Effector memory CD8-positive, alpha-beta T cell (primary cell): ENCODE measurements around the gene IP6K1.
A peak's percentile ranks its signal among the peaks of the same experiment; 100 is the strongest.

Source experiments
- ATAC-seq: fragments of 150-1000 bp; cut with Tn5 transposase; replicated peaks from 2 replicates; pipeline ENCODE4 v1.10.0; 2021; ENCODE audit warnings: mild to moderate bottlenecking, moderate library complexity
- DNase-seq, 3 experiments: peaks; one replicate each; pipeline ENCODE4 v3.0.0; 2021
- H3K27ac Mint-ChIP-seq, 2 donors: one replicate each; pipeline ENCODE4 v1.8.0; 2022; ENCODE audit warnings: mild to moderate bottlenecking in 2 of 2, mixed read lengths in 2 of 2, moderate library complexity in 2 of 2
- H3K27me3 Mint-ChIP-seq, 2 donors: one replicate each; pipeline ENCODE4 v1.8.0; 2022; ENCODE audit warnings: mixed read lengths in 2 of 2
- H3K36me3 Mint-ChIP-seq: one replicate; pipeline ENCODE4 v1.8.0; 2022; ENCODE audit warnings: mild to moderate bottlenecking, moderate library complexity, mixed read lengths; ENCODE audit not compliant: insufficient read depth
- H3K4me1 Mint-ChIP-seq, 2 donors: one replicate each; pipeline ENCODE4 v1.8.0; 2022; ENCODE audit warnings: low read depth in 2 of 2, mixed read lengths in 2 of 2
- H3K4me3 Mint-ChIP-seq, 2 donors: one replicate each; pipeline ENCODE4 v1.8.0; 2022; ENCODE audit warnings: mild to moderate bottlenecking in 2 of 2, mixed read lengths in 2 of 2, moderate library complexity in 2 of 2
- H3K9me3 Mint-ChIP-seq, 2 donors: one replicate each; pipeline ENCODE4 v1.8.0; 2022; ENCODE audit warnings: mixed read lengths in 2 of 2

The IP6K1 gene

GRCh38 chr3:49740427-49740826 lies 45.9 kb downstream of the IP6K1 start:
- ATAC-seq: no peak
- H3K36me3 Mint-ChIP-seq: peaks cover 50% of the 10 kb centered on the region
- no peak for DNase-seq
- H3K27ac Mint-ChIP-seq: peak overlapping the region in 1 of 2 donors; percentile 35
- H3K4me3 Mint-ChIP-seq: no peak overlapping the region
- peaks cover 4 to 7% of the 10 kb centered on the region in 2 donors for H3K4me1 Mint-ChIP-seq
- H3K27me3 Mint-ChIP-seq: no peaks in the 10 kb centered on the region
- H3K9me3 Mint-ChIP-seq: no peaks in the 10 kb centered on the region

DNA sequence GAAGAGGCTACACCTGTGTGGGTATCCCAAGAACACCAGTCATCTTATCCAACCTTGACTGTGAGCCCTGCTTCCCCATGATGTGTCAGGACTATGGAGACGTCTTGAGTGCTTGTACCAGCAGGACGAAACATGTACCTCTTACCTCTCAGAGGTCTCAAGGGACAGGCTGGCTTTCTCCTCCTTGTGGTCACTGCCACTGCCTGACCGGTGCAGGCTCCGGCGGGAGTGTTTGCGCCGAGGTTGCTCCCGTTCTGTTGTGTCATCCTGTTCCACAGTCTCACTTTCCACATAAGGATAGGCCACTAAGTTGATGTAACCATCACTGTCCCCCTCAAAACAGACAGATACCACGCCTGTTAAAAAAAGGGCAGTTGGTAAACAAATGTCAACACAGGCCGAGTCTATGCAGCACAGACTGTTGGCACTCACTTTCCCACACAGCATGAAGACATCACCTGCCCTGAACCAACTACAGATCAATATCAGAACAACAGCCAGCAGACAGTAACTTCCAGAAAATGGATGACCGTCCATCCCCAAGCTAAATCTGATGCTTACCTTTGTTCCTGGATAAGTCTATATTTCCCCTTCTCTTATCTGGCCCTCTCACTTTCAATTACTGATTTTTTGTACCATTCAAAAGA lies 48.2 kb downstream of the IP6K1 start:
- H3K4me3 Mint-ChIP-seq: no peak overlapping the region
- no peak for DNase-seq
- H3K27ac Mint-ChIP-seq: no peak overlapping the region
- H3K36me3 Mint-ChIP-seq: peaks cover 42% of the 10 kb centered on the region
- no peak for ATAC-seq
- peaks cover 0 to 2% of the 10 kb centered on the region in 2 donors for H3K4me1 Mint-ChIP-seq
- H3K9me3 Mint-ChIP-seq: no peaks in the 10 kb centered on the region
- H3K27me3 Mint-ChIP-seq: no peaks in the 10 kb centered on the region

DNA sequence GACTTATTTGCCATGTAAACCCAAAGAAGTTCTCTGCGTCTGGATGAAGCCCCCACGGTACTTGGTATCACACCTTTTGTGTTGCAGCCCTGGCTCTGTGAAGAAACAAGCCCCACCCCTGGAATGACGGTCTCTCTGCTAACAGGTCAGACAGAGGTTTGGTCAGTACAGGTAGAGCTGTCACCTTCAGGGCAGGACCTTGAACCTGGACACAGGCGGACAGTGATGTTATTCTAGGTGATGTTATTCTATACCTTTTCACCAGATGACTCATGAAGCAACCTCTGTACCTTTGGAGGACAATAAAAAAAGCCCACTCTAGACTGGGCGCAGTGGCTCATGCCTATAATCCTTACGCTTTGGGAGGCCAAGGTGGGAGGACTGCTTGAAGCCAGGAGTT lies 51.6 kb downstream of the IP6K1 start:
- Mint-ChIP-seq H3K9me3 (no peaks in the 10 kb centered on the region), H3K4me3 (no peak overlapping the region), H3K36me3 (peaks cover 65% of the 10 kb centered on the region), H3K4me1 (peaks cover 0 to 2% of the 10 kb centered on the region in 2 donors), H3K27ac (no peak overlapping the region), H3K27me3 (no peaks in the 10 kb centered on the region)
- DNase-seq (no peak), ATAC-seq (no peak)

GRCh38 chr3:49733551-49733950 lies 52.8 kb downstream of the IP6K1 start:
- Mint-ChIP-seq H3K27me3 (no peaks in the 10 kb centered on the region), H3K36me3 (peaks cover 61% of the 10 kb centered on the region), H3K27ac (no peak overlapping the region), H3K4me3 (no peak overlapping the region), H3K9me3 (no peaks in the 10 kb centered on the region), H3K4me1 (peaks cover 0 to 2% of the 10 kb centered on the region in 2 donors)
- ATAC-seq (no peak), DNase-seq (no peak)

GRCh38 chr3:49732597-49732996 lies 53.7 kb downstream of the IP6K1 start:
- H3K27me3 Mint-ChIP-seq: no peaks in the 10 kb centered on the region
- no peak for DNase-seq
- H3K27ac Mint-ChIP-seq: peak overlapping the region in 1 of 2 donors; percentile 16
- H3K9me3 Mint-ChIP-seq: no peaks in the 10 kb centered on the region
- no peak for ATAC-seq
- H3K36me3 Mint-ChIP-seq: peaks cover 54% of the 10 kb centered on the region
- H3K4me3 Mint-ChIP-seq: no peak overlapping the region
- peaks cover 0 to 2% of the 10 kb centered on the region in 2 donors for H3K4me1 Mint-ChIP-seq

DNA sequence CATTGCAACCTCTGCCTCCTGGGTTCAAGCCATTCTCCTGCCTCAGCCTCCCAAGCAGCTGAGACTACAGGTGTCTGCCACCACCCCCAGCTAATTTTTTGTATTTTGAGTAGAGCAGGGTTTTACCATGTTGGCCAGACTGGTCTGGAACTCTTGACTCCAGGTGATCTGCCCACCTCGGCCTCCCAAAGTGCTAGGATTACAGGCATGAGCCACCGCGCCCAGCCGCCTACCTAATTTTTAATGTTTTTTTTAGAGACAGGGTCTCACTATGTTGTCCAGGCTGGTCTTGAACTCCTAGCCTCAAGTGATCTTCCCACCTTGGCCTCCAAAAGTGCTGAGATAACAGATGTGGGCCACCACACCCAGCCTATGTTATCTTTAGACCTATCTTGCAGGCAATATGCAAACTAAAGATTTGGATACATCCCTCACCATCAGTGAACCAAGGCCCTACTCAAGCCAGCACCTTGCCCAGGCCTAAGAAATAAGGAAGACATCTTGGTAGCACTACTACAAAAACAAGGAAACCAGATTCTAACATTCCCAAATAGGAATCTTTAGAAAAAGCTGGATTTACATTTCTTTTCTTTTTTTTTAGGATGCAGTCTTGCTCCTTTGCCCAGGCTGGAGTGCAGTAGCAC lies 56.3 kb downstream of the IP6K1 start:
- Mint-ChIP-seq H3K9me3 (no peaks in the 10 kb centered on the region), H3K4me3 (no peak overlapping the region), H3K4me1 (no peaks in the 10 kb centered on the region), H3K27ac (peak overlapping the region in 1 of 2 donors; percentile 26), H3K36me3 (peaks cover 40% of the 10 kb centered on the region), H3K27me3 (no peaks in the 10 kb centered on the region)
- DNase-seq (no peak), ATAC-seq (no peak)

- no peaks in the 10 kb centered on the region for H3K9me3 Mint-ChIP-seq
- no peak overlapping the region for H3K4me3 Mint-ChIP-seq
- no peak overlapping the region for H3K27ac Mint-ChIP-seq
- no peak for DNase-seq
- peaks cover 45% of the 10 kb centered on the region for H3K36me3 Mint-ChIP-seq
- no peaks in the 10 kb centered on the region for H3K27me3 Mint-ChIP-seq
- no peak for ATAC-seq
- peaks cover 10 to 12% of the 10 kb centered on the region in 2 donors for H3K4me1 Mint-ChIP-seq
Observed at GRCh38 chr3:49727924-49728361, 58.4 kb downstream of the IP6K1 start.

DNA sequence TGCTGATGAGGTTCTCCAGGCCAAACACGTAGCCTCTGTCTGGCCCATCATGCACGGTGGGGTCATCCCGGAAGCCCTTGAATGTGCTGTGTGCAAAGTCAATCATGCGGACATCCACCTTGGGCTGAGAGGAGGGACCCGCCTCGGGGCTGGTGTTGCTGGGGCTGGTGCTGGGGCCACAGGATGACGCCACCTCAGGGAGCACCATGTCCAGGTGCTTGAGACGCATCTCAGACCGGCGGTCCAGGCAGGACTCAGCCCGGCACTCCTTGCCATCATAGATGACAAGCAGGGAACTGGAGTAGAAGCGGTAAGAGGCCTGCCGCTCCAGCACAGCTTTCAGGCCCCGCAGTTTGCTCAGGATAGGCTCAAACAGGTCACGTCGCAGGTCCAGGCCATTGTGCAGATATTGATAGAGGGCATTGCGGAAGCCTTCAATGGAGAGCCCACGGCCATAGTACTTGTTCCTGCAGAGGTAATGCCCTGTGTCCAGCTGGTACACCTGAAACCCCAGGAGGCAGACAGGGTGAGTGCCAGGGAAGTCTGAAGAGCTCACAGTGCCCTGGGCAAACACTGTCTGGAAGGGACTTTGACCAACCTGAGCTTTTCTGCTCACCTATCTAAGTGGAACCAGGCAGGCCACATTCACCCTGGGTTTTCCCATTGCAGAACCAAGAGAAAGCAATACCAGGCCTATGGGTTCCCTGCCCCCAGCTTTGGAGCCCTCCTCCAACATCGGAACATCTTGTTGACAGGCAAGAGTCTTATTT lies 59.0 kb downstream of the IP6K1 start:
- no peak for ATAC-seq
- Mint-ChIP-seq H3K27ac (no peak overlapping the region), H3K4me3 (no peak overlapping the region)

GRCh38 chr3:49725906-49726681 lies 60.2 kb downstream of the IP6K1 start:
- Mint-ChIP-seq H3K36me3 (peaks cover 41% of the 10 kb centered on the region), H3K27ac (peak overlapping the region; percentile 95 to 99), H3K4me1 (peaks cover 16 to 23% of the 10 kb centered on the region in 2 donors), H3K9me3 (no peaks in the 10 kb centered on the region), H3K4me3 (no peak overlapping the region), H3K27me3 (no peaks in the 10 kb centered on the region)
- DNase-seq (no peak), ATAC-seq (no peak)

More for the DNA sequence above, 59.0 kb downstream of the IP6K1 start:
- Mint-ChIP-seq H3K9me3 (no peaks in the 10 kb centered on the region), H3K27me3 (no peaks in the 10 kb centered on the region), H3K4me1 (peaks cover 15 to 16% of the 10 kb centered on the region in 2 donors), H3K36me3 (peaks cover 45% of the 10 kb centered on the region)
- no peak for DNase-seq

- peaks cover 44% of the 10 kb centered on the region for H3K36me3 Mint-ChIP-seq
- ATAC-seq (peak; percentile 18), DNase-seq (peak; percentile 20 to 30 (median 24))
- H3K27ac Mint-ChIP-seq: peak overlapping the region; percentile 95 to 99
- H3K9me3 Mint-ChIP-seq: no peaks in the 10 kb centered on the region
- peaks cover 22 to 27% of the 10 kb centered on the region in 2 donors for H3K4me1 Mint-ChIP-seq
- peak overlapping the region; percentile 89 to 96 for H3K4me3 Mint-ChIP-seq
- H3K27me3 Mint-ChIP-seq: no peaks in the 10 kb centered on the region
Observed at GRCh38 chr3:49724586-49724985, 61.8 kb downstream of the IP6K1 start.

GRCh38 chr3:49723628-49724551 lies 62.5 kb downstream of the IP6K1 start, which contains the start of gene GMPPB:
Gene GMPPB, minus strand, starts transcription at chr3:49723951. Its CDS starts 225 bp downstream, at chr3:49723726.
- H3K4me3 Mint-ChIP-seq: peak within 1 kb of the TSS; percentile 89 to 96
- no peaks in the 10 kb centered on the region for H3K9me3 Mint-ChIP-seq
- peaks cover 27 to 33% of the 10 kb centered on the region in 2 donors for H3K4me1 Mint-ChIP-seq
- peaks cover 51% of the 10 kb centered on the region for H3K36me3 Mint-ChIP-seq
- peak within 1 kb of the TSS; percentile 95 to 99 for H3K27ac Mint-ChIP-seq
- DNase-seq (peak; percentile 86 to 91 (median 87)), ATAC-seq (peak; percentile 75)
- no peaks in the 10 kb centered on the region for H3K27me3 Mint-ChIP-seq

DNA sequence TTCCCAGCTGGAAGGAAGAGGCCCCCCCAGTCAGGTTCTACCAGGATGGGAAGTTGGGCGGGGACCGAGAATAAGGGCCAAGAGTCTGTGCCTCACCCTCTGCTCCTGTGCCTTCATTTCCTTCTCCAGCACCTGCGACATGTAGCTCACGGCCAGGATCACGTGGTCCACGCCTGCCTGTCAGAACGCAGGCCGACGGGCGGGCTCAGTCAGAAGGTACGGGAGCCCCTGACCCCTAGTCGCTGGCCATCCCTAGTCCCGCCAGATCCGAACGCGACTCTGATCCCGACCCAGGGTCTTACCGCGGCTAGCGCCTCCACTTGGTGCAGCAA lies 63.1 kb downstream of the IP6K1 start:
- Mint-ChIP-seq H3K4me1 (peaks cover 32 to 38% of the 10 kb centered on the region in 2 donors), H3K4me3 (peak overlapping the region; percentile 89 to 96), H3K27ac (peak overlapping the region; percentile 95 to 99), H3K9me3 (no peaks in the 10 kb centered on the region), H3K27me3 (no peaks in the 10 kb centered on the region), H3K36me3 (peaks cover 56% of the 10 kb centered on the region)
- peak; percentile 13 for ATAC-seq
- peak; percentile 37 to 43 (median 42) for DNase-seq
